T-helper 22 cell (primary cell): Measurements from ENCODE around the gene CAT.

Experiments used
- DNase-seq: peaks from one replicate; pipeline ENCODE4 v3.0.0-alpha.2; 2020; ENCODE audit warnings: low read depth

Gene CAT

GRCh38 chr11:34425360-34425759, 13.4 kb upstream of the CAT start:
- DNase-seq: no peak

GRCh38 chr11:34425867-34426266, 12.9 kb upstream of the CAT start:
- DNase-seq: no peak

GRCh38 chr11:34426766-34427185, 12.0 kb upstream of the CAT start:
- no peak for DNase-seq

GRCh38 chr11:34427186-34427805, 11.4 kb upstream of the CAT start:
- DNase-seq: no peak

GRCh38 chr11:34431979-34432378, 6.8 kb upstream of the CAT start:
- DNase-seq: no peak

GRCh38 chr11:34432822-34433221, 5.9 kb upstream of the CAT start:
- DNase-seq: no peak

GRCh38 chr11:34433899-34434298, 4.8 kb upstream of the CAT start:
- no peak for DNase-seq

- no peak for DNase-seq
These were observed 1.3 kb upstream of the CAT start for GRCh38 chr11:34437224-34438125.

- no peak for DNase-seq
These were observed 970 bp downstream of the CAT start for GRCh38 chr11:34439610-34440198.

- no peak for DNase-seq
These were observed 3.1 kb downstream of the CAT start for GRCh38 chr11:34441814-34442213.

GRCh38 chr11:34443136-34443535, 4.4 kb downstream of the CAT start:
- no peak for DNase-seq

- DNase-seq: no peak
These were observed 5.7 kb downstream of the CAT start for GRCh38 chr11:34444428-34444827.

- no peak for DNase-seq
These were observed 7.2 kb downstream of the CAT start for GRCh38 chr11:34445956-34446355.

- DNase-seq: no peak
These were observed 7.7 kb downstream of the CAT start for GRCh38 chr11:34446386-34446785.

- DNase-seq: no peak
These were observed 8.3 kb downstream of the CAT start for GRCh38 chr11:34447044-34447443.

GRCh38 chr11:34448223-34448994, 9.7 kb downstream of the CAT start:
- no peak for DNase-seq

- no peak for DNase-seq
These were observed 10.3 kb downstream of the CAT start for GRCh38 chr11:34449013-34449412.

GRCh38 chr11:34451053-34451452, 12.3 kb downstream of the CAT start:
- DNase-seq: no peak

GRCh38 chr11:34454308-34455032, 15.7 kb downstream of the CAT start:
- no peak for DNase-seq

- no peak for DNase-seq
These were observed 18.9 kb downstream of the CAT start for GRCh38 chr11:34457607-34458006.

- no peak for DNase-seq
These were observed 19.8 kb downstream of the CAT start for GRCh38 chr11:34458525-34458924.
